ENCODE results near the gene VPS13A. TPM values are rescaled to one million over a fixed set of nuclear protein-coding genes. Genes with fewer than 3 reads are reported as not detected.

VPS13A gene
- total RNA-seq, 1 donor from 2014 or later, result 124 TPM

GRCh38 chr9:77457916-77458592 is 280.7 kb downstream of the VPS13A start:
- peak; percentile 63 for DNase-seq (ENCODE audit: low spot score)

- DNase-seq (ENCODE audit: low spot score), result no peak
Observed at GRCh38 chr9:77460938-77461337, 283.6 kb downstream of the VPS13A start.

GRCh38 chr9:77462066-77462465 is 284.7 kb downstream of the VPS13A start:
- DNase-seq (ENCODE audit: low spot score), result no peak

- DNase-seq (ENCODE audit: low spot score), result peak; percentile 57
Observed at GRCh38 chr9:77463151-77463550, 285.8 kb downstream of the VPS13A start.

GRCh38 chr9:77464661-77465060 is 287.3 kb downstream of the VPS13A start:
- no peak for DNase-seq (ENCODE audit: low spot score)

- DNase-seq (ENCODE audit: low spot score), result peak; percentile 70
Observed at GRCh38 chr9:77469515-77470231, 292.3 kb downstream of the VPS13A start.

Other genes starting within 250 kb of the VPS13A start
- not detected for gene FOXB2, start 157.9 kb upstream of the VPS13A start, total RNA-seq (ENCODE audit: insufficient read depth, low replicate concordance)